PC-3 (cell line): ENCODE results near the gene CTSD.

Source experiments
- EZH2 ChIP-seq: fragments of 300-600 bp; sonication (generic); IDR thresholded peaks from one replicate; pipeline ENCODE4 v1.6.1; 2017; ENCODE audit warnings: antibody characterized with exemption, mild to moderate bottlenecking, low read length; ENCODE audit not compliant: unreplicated experiment
- EZH2phosphoT487 ChIP-seq: fragments of 300-600 bp; sonication (generic); IDR thresholded peaks from 2 replicates; pipeline ENCODE4 v1.6.1; 2018; ENCODE audit warnings: mild to moderate bottlenecking, antibody characterized with exemption, low read length, borderline replicate concordance
- TF ChIP-seq, protein P1 (sequence below): fragments of 300-600 bp; sonication (generic); conservative IDR thresholded peaks from 2 replicates; pipeline ENCODE4 v1.5.1; 2017; ENCODE audit warnings: antibody characterized with exemption, low read depth, mild to moderate bottlenecking, low read length

DNA sequence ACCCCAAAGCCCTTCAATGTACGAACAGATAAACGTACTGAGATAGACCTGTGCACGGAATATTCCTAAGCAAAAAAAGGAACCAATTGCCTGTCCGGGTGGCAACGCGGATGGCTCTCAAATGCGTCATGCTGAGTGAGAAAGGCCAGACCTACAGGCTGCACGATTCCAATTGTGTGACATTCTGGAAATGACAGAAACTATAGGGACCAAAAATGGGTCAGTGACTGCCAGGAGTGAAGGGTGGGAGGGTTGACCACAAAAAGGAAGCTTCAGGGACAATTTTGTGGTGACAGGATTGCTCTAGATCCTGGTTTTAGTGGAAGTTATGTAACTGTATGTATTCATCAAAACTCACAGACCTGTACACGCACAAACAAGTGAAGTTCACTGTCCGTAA is 47.0 kb upstream of the CTSD start:
- TF ChIP-seq, protein P1, sequence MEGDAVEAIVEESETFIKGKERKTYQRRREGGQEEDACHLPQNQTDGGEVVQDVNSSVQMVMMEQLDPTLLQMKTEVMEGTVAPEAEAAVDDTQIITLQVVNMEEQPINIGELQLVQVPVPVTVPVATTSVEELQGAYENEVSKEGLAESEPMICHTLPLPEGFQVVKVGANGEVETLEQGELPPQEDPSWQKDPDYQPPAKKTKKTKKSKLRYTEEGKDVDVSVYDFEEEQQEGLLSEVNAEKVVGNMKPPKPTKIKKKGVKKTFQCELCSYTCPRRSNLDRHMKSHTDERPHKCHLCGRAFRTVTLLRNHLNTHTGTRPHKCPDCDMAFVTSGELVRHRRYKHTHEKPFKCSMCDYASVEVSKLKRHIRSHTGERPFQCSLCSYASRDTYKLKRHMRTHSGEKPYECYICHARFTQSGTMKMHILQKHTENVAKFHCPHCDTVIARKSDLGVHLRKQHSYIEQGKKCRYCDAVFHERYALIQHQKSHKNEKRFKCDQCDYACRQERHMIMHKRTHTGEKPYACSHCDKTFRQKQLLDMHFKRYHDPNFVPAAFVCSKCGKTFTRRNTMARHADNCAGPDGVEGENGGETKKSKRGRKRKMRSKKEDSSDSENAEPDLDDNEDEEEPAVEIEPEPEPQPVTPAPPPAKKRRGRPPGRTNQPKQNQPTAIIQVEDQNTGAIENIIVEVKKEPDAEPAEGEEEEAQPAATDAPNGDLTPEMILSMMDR: no peak
- TF ChIP-seq EZH2 (no peak), EZH2phosphoT487 (no peak)
